Fibroblast of skin of abdomen (primary cell): ENCODE results near the gene RNU1-2.
"Not testable (repeated sequence)": the region's sequence is repeated elsewhere in the genome, so short reads cannot be mapped to it uniquely, and the experiment has no call there.

Experiments
- DNase-seq: peaks from one replicate; pipeline ENCODE4 v3.0.0-alpha.2; 2013

The RNU1-2 gene

DNA sequence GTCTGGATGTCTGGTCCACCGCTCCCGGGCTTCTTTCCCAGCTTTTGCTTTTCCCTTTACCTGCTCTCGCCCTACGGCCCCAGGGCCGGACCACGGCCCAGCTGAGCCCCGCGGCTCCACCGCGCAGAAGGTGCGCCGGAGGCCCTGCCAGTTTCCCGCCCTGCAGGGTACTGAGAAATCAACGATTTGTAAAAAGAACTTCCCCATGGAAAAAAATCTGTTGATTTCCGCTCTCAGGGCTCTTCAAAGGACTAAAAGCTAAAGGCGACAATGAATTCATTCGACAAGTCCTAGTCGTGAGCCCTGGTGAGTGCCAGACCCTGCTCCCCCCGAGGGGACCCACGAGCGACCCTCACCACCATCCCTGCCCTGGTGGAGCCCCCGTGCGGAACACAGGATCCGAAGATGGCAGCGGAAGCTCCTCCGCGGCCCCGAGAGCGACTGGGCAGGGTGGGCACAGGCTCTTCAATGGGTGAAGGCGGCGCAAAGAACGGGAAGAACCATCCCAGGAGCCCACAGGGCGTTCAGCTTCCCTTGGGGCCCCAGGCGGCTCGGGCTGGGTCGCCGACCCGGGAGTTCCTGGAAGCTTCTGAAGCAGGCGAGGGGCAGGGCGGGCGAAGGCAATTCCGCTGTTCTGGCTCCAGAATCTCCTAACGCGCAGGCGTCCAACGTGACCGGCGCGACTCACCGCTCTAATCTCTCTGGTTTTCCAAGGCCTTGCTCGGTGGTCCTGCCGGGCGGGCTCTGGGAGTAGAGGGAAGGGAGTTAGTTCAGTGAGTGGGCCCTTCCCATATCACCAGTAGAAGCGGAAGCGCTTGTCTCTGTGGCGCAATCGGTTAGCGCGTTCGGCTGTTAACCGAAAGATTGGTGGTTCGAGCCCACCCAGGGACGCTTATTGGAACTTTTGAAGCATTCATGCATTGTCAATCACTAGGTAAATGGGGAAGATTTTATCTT lies 6.6 kb upstream of the RNU1-2 start:
- DNase-seq: peak; percentile 88

DNA sequence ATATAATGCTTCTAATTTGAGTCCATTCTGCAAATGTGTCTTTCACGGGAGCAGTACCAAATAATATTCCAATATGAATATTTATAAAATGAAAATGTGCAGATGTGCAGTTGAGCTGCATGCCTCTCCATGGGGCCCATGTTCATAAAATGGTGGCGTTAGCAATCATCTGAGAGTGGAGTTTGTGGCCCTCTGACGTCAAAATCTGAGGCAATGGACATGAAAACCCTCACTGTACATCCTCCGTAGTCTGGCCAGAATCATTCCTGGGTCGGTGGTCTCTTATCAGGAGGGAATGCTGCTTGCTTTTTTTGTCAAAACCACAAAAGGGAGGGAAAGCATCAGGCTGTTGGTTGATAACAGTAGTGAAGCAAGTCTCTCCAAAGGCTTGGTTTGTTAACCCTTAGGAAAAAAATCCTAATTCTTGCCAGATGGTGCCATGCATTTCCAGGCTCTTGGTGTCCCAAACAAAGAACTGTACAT lies 5.2 kb upstream of the RNU1-2 start:
- DNase-seq: not testable (repeated sequence)

DNA sequence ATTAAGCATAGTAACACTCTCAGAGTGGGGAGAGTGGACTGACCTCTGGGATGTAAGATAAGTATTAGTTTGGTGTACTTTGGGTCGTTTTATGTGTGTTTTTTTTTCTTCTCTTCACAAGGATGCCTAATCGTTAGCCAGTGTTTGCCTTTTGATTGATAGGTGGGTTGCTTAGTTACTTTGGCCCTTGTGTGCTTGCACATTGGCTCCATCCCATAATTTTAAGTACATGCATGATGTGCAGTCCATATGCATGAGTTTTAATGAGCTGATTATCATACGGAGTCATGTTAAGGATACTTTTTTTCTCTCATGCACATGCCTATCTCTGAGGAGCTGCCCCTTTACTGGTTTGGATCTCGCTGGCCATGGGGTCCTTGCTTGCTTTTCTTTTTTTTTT lies 4.7 kb upstream of the RNU1-2 start:
- not testable (repeated sequence) for DNase-seq

DNA sequence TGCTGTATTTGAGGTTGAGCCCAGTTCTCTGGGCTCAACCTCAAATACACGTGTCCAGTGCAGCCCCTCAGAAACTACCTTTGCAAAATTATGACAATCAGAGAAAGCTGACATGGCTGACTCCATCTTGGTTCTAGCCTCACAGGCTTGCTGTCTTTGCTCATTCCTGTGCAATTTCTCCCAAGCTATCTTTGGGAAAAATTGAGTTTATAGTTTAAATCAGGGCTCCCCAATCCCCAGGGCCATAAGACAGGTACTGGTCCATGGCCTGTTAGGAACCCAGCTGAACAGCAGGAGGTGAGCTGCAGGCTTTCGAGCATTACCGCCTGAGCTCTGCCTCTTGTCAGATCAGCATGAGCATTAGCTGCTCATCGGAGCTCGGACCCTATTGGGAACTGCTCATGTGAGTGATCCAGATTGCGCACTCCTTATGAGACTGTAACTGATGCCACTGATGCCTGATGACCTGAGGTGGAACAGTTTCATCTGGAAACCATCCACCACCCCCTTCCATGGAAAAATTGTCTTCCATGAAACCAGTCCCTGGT lies 2.7 kb upstream of the RNU1-2 start:
- DNase-seq: not testable (repeated sequence)

DNA sequence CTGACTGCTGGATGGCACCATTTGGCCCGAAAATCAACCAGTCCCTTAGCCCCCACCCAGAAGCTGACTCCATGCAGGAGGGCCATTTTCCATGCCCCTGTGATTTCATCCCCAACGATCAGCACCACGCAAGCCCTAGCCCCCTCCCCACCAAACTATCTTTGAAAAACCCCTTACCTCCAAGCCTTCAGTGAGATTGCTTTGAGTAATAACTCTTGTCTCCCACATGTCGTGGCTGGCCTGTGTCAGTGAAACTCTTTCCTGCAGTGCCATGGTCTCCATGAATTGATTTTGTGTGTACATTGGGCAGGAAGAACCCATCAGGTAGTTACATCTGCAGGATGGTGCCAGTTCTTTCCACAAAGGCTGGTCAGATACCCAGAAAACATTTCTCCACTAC lies 2.0 kb upstream of the RNU1-2 start:
- DNase-seq: not testable (repeated sequence)

DNA sequence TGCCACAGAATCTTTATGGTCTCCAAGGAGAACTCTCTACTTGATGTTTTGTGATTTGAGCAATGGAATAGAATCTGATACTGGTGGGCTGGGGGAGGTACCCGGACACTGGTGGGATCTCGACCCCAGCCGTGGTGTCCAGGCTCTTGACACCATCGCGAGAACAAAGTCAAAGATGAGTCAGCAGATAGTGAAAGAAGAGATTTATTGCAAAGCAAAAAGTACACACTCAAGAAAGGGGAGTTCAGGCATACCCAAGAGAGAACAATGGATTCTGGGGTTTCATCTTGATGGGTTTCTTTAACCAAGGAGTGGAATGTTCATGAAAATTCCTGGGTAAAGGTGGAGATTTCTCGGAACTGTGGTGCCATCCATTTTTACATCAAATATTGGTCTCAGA lies 1.4 kb upstream of the RNU1-2 start:
- not testable (repeated sequence) for DNase-seq

DNA sequence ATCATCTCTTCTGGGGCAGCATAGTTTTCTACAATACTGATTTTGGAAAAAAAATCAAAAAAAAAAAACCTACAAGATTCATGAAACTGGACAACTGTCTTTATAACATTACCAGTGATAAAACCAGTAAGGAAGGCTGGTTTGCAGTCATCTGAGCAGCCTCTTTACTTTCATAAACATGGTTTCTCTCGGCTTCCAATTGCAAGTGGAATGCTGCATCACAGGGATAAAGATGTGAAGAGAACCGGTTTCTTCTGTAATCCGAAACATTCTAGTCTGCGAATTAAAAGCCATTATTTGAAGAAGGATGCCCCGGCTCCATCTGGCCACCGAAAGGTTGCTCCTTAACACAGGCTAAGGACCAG lies 565 bp upstream of the RNU1-2 start:
- DNase-seq: not testable (repeated sequence)

DNA sequence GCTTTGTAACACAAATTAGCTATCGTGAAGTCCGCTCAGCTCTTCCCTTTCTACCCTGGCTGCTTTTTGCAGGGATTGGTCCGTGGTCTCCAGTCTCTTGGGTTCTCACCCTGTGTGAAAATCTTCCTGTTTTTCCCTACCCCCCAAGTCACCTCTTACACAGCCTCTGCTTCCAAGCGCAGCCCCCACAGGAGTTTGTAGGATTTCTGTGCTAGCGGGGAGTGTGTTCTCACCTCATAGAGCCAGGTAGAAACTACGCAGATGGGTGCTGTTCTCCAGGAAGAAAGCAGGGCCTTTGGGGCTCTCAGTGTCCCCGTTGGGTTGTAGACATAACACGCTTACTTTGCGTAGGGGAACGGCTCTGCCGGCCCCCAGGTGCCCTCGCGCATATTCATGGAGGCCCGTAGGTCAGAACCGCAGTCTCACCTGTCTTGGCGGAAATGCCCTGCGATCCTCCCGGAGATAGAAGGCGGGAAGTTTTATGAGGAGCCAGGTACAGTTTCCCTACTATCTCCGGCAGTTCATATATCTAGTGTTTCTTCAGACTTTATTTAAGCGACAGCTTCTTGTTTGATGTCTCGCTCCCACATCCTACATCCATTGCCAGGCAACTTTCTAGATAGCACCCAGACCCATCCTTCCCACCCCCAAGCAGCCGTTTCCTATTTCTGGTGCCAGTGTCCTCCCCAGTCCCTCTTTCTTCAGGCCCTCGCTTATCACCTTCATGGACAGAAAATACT lies 706 bp downstream of the RNU1-2 start:
- peak; percentile 97 for DNase-seq

DNA sequence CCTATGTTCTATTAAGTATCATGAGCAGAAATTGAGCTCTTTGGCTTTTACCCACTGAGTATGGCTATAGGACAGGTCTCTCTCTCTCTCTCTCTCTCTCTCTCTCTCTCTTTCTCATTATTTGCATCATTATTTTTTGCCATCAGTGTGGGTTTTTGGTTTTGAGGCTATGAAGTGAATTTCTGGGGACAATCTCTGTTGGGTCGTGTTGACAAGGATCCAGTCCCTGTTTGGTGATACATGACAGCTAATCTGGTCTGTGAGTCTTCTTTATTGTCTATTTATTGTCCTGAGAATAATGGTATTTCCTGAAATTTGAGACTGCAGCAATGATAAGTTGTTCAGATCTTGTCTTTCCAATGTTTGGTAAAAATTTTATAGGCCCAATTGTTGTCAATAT lies 1.9 kb downstream of the RNU1-2 start:
- not testable (repeated sequence) for DNase-seq

DNA sequence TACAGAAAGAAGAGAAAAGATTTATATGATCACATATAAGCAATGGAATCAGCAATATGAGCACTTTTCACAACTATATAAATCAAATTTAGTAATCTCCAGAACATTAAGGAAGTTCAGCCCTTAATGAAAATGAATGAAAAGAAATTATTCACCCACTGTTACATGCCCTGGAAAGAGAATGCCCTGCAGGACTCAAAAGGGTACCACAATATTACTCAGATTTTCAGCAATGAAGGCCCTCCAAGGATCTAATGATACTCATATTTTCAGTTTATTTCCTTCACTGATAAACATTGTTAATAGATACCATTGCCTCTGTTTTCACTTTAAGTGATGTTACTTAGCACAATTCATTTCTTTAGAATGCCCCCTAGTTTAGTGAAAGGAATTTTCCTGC lies 2.5 kb downstream of the RNU1-2 start:
- DNase-seq: not testable (repeated sequence)

DNA sequence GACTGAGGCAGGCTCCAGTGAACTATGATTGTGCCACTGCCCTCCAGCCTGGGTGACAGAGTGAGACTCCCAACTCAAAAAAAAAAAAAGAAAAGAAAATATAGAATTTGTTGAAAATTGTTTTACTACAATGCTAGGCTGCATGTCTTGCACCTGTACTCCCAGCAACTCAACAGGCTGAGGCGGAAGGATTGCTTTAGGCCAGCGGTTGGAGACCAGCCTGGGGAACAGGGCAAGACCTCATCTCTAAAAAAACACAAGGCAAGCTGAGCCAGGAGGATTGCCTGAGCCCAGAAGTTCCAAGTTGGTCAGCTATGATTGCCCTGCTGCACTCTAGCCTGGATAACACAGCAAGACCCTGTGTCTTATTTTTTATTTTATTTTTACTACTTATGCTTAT lies 3.2 kb downstream of the RNU1-2 start:
- DNase-seq: not testable (repeated sequence)

DNA sequence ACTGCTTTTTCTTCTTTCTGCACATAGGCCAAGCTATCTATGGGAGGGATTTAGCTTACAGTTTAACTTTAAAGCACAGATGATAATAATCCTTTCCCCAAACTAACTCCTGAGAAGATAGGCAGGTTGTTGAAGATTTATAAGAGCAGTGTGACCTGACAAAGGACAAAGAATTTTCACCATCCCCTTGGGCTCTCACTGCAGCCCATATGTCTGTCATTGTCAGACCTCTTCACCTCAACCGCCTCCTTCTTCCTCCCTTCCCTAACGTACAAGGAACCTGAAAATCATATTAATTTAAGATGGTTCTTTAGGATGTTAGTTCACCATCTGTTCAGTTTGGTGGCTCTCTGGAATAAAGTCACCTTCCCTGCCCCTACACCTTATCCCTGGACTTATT lies 5.0 kb downstream of the RNU1-2 start:
- no peak for DNase-seq

DNA sequence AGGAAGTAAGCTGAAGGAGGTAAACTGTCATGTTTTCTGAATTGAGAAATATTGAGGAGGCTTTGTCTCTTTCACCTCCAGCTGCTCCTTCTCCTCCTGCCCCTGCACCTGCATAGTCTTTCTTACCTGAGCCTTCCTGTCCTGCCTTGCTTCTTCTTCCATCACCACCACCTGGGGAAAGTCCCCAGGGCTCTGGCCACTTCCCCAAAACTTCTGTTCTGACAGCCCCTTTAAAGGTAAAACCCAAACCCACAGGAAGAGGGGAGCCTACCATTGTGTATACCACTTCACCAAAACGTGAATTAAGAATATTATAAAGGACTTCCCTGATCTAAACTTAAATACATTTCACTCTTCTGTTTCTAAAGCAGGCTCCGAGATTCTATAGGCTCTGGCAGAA lies 5.6 kb downstream of the RNU1-2 start:
- DNase-seq: not testable (repeated sequence)

DNA sequence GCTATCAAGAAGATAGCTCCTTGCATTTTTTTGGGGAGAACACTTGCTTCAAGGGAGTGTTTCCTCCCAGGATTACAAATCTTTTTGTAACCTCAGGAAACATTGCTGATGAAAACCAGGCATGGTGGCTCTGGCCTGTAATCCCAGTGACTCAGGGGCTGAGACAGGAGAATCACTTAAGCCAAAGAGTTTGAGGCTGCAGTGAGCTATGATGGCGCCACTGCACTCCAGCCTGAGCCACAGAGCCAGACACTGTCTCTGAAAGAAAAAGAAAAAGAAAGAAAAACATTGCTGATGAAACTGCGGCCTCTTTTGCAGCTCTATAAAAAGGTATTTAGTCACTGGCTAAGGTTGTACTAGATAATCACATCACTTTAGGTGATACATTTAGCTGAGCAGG lies 7.3 kb downstream of the RNU1-2 start:
- DNase-seq: peak; percentile 84

DNA sequence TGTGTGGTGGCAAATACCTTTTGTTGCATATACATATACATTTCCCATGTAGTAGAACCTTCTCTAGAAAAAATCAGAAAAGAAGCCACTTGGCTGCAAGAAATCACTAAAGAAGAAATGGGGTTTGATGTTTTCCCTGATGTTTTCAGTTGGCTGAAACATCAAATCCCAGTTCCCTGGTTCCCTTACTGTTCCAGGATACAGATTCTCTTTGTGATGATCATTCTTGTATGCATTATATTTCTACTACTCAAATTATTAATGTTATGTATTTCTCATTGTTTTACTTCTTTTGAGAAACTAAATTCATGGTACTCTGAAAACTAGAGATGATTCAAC lies 7.6 kb downstream of the RNU1-2 start:
- DNase-seq: no peak

DNA sequence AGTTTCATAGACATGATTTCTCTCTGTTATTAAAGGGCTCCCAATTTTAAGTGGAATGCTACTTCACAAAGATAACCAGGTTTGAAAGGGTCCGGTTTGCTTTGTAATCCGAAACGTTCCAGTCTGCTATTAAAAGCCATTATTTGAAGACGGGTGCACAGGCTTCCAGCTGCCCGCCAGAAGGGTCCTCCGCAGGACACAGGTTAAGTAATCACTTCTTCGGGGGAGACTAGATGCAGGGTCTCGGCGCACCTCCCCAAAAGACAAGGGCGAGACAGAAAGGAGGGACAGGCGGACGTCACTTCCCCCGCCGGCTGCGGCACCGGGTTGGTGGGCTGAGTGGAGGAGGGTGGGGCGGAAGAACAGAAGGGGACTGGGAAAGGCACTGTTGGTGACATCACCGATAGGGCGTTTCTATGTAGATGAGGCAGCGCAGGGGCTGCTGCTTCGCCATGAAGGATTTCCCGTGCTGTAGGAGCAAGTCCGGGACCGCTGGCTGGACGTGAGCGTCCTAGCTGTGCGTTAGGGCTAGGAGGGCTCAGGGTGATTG lies 8.9 kb downstream of the RNU1-2 start:
- DNase-seq: peak; percentile 100

DNA sequence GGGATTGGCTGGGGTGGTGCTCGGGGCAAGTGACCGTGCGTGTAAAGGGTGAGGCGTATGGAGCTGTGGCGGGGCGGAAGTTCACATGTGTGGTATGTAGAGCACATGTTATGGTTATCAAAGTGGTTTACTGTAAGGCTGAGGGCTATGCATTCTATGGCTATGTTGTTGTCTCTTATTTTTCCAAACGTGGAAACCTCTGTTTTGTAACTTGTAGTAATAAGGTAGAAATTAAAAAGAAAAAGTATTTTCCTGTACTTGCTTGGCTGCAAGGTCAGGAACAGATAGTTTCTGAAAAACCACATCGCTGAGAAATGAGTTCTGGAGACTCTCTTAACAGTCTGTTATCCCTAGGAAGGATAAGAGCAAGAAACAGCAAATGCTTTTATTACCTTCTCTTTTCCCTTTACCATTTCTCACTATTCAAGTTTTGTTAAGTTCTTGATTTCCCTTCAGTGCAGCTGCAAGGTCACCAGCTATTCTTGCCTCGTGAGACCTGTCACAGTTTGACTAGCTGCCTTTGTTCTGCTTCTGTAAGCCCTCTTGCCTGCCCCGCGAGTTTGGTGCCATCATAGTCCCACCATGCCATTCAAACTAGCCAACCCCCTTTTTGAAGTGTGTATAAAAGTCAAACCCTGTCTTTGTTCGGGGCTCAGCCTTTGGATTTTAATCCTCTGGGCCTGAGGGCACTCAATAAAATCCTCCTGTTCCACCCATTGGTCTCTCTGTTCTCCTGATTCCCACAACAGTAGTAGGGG lies 9.5 kb downstream of the RNU1-2 start:
- DNase-seq: peak; percentile 94

DNA sequence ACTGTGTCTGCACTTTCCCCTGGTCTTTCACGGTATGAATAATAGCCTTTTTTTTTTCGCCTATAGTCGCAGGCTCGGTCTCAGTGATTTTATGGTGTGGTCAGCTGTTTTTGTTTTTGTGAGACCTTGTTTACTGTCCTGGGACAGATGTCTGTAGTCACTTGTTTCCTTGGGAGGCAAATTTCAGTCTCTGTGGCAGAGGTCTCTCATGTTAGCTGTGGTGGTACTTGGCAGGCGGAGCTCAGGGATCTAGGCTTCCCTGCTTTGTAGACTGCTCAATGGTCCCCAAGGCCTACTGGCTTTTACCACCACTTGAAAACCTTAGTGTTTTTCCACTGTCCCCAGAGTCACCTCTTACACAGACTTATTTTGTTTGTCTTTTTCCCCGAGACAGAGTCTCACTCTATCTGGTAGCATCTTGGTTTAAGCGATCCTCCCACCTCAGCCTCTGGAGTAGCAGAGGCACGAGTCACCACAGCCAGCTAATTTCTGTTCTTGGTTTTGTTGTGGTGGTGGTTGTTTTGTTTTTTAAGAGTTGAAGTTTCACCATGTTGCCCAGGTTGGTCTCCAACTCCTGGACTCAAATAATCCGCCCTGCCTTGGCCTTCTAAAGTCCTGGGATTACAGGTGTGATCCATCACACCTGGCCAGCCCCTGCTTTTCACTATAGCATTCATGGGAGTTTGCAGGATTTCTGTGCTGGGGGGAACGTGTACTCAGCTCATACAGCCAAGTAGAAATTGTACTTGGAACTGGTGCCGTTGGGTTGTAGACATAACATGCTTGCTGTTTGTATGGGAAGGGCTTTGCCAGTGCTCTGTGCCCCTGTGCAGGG lies 10.3 kb downstream of the RNU1-2 start:
- DNase-seq: peak; percentile 47

DNA sequence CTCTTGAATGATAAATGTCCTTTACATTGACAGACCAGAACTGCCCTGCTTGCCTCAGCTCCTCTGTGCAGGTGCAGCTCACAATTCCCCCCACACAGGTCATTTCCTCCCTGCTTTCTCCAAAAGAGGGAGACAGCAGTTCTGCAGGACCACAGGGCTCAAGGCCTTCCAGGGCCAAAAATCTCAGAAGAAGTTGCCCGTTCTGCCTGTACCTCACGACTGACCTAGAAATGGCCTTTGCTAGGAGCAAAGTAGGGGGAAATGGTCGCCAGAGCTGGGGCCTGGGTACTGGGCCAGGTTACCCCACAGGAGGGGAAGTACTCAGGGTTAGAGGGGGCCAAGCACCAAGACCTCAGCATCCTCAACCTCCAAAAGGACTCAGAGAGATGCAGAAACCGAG lies 11.1 kb downstream of the RNU1-2 start:
- DNase-seq: no peak

DNA sequence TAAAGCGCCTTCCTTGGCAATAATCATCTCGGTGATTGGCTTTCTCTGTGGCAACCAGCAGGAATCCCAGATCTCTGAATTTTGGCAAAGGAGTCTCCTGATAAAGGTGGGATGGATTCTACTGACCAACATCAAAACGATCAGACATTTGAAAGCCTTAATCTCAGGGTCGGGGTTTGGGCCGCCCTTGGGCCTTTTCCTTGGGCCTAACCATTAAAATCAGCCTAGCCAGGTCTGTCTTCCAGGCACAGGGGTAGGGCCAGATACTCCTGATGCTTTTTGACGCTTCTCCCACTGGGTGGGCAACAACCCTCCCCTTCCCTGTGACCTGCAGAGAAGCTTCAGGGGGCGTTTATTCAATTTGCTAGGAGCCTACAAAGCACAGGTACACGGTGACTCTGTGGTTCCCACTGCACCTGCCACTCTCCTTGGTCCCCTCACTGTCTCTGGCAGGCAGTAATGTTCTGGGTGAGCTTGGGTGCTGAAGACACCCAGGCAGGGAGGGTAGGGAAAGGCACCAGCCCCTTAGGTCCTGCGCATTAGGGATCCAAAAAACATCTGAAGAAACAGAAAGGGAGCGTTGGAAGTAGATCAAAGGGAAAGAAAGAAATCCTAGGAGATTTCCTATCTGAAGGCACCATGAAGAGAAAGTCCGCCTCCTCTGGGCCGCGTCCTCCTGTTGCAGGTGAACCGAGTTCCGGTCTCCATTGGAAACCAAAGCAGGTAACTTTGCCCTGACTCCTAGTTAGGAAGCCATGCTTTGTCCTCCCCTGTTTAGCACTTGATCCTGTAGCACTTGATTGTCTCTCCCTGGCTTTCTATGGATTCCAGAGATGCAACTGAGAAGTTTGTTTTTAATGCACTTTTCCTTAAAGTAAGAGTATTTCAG lies 12.3 kb downstream of the RNU1-2 start:
- no peak for DNase-seq
